GM23338 (cell line): ENCODE results near the gene NDST4.

Experiments
- CTCF ChIP-seq, 2 experiments: fragments of 200-600 bp in 1 of 2; sonication (generic) in 1 of 2; conservative IDR thresholded peaks; 2 replicates each; pipeline versions ENCODE4 v1.5.1 to v1.6.1; 2016 to 2017; ENCODE audit warnings: antibody characterized with exemption in 2 of 2, low read depth in 2 of 2, mild to moderate bottlenecking in 2 of 2, moderate library complexity in 1 of 2
- REST ChIP-seq: IDR thresholded peaks from one replicate; pipeline ENCODE4 v1.6.1; 2018; ENCODE audit warnings: antibody characterized with exemption; ENCODE audit not compliant: unreplicated experiment

DNA sequence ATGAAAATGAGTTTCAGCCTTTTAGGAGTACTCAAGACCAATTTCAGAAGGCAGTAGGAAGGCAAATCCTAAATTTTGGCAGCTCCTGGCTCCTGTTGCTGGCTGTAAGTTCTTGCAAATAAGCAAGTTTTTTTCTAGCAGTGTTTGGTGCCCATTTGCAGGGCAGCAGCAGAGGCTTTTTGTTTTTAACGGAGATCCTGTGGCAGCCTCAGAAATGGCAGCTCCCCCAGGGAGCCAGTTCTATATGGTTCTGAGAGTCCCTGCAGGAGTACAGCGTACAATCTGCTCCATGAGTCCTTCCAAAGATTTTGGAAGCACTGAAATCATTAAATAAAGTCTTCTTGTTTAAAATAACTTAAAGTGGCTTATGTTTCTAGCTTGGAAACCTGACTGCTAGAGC lies 171.9 kb downstream of the NDST4 start:
- TF ChIP-seq CTCF (conservative IDR thresholded peaks at IDR 0.05; ENCODE audit: low read depth in 2 of 2) (no peak), REST (no peak)
